HG03039 (cell line): ENCODE results near the gene HERC2.

ENCODE experiments used
- ATAC-seq: cut with Tn5 transposase; IDR thresholded peaks from one replicate; pipeline ENCODE4 v1.9.1; 2021; ENCODE audit warnings: mild to moderate bottlenecking, moderate library complexity; ENCODE audit not compliant: unreplicated experiment

Gene HERC2

GRCh38 chr15:28101201-28101600, 220.8 kb downstream of the HERC2 start:
- no peak for ATAC-seq

GRCh38 chr15:28100516-28101195, 221.3 kb downstream of the HERC2 start:
- no peak for ATAC-seq

GRCh38 chr15:28099555-28100140, 222.3 kb downstream of the HERC2 start:
- no peak for ATAC-seq

GRCh38 chr15:28098766-28099554, 223.0 kb downstream of the HERC2 start, which contains the start of gene OCA2:
TSS of gene OCA2 (minus strand) at chr15:28099315. CDS start at chr15:28081874, 17,441 bp downstream.
- no peak for ATAC-seq

GRCh38 chr15:28098360-28098765, 223.6 kb downstream of the HERC2 start:
- ATAC-seq, result no peak

GRCh38 chr15:28097656-28098359, 224.2 kb downstream of the HERC2 start:
- ATAC-seq, result no peak

- no peak for ATAC-seq
Observed at GRCh38 chr15:28096670-28097431, 225.1 kb downstream of the HERC2 start.

- peak; percentile 2 for ATAC-seq
Observed at GRCh38 chr15:28096411-28096669, 225.6 kb downstream of the HERC2 start.

GRCh38 chr15:28094732-28095521, 227.1 kb downstream of the HERC2 start:
- no peak for ATAC-seq

GRCh38 chr15:28093752-28094535, 228.0 kb downstream of the HERC2 start:
- ATAC-seq, result no peak

- no peak for ATAC-seq
Observed at GRCh38 chr15:28091313-28091712, 230.7 kb downstream of the HERC2 start.

- ATAC-seq, result peak; percentile 97
Observed at GRCh38 chr15:28086175-28086703, 235.7 kb downstream of the HERC2 start.

- ATAC-seq, result no peak
Observed at GRCh38 chr15:28085489-28086174, 236.3 kb downstream of the HERC2 start.

- ATAC-seq, result no peak
Observed at GRCh38 chr15:28084547-28084946, 237.4 kb downstream of the HERC2 start.

- no peak for ATAC-seq
Observed at GRCh38 chr15:28082891-28083684, 238.9 kb downstream of the HERC2 start.

GRCh38 chr15:28081594-28081993, 240.4 kb downstream of the HERC2 start:
- ATAC-seq, result no peak

- ATAC-seq, result no peak
Observed at GRCh38 chr15:28080386-28080785, 241.6 kb downstream of the HERC2 start.
